Liver (tissue), 9 donors: ENCODE results near the gene TEX51. TPM values are rescaled to one million over a fixed set of nuclear protein-coding genes. Genes with fewer than 3 reads are reported as not detected.

Experiments
- DNase-seq: peaks from one replicate; pipeline ENCODE4 v3.0.0-alpha.2; 2017; ENCODE audit warnings: low spot score
- H3K27ac ChIP-seq, 2 donors: one replicate each; pipeline ENCODE4 v1.7.0; 2013; ENCODE audit warnings: inconsistent platforms in 2 of 2, low read length in 2 of 2, control low read depth in 1 of 2, low read depth in 1 of 2, mild to moderate bottlenecking in 1 of 2
- H3K27me3 ChIP-seq, 4 donors: one replicate each; pipeline versions ENCODE4 v1.6.1 to v1.7.0; 2013; ENCODE audit warnings: low read length in 3 of 4, inconsistent platforms in 1 of 4, mild to moderate bottlenecking in 1 of 4, moderate library complexity in 1 of 4; ENCODE audit not compliant: control insufficient read depth in 4 of 4, insufficient read depth in 4 of 4
- H3K36me3 ChIP-seq, 4 donors: one replicate each; pipeline versions ENCODE4 v1.6.1 to v1.7.0; 2013; ENCODE audit warnings: low read length in 3 of 4, mild to moderate bottlenecking in 3 of 4, low read depth in 1 of 4, moderate library complexity in 1 of 4; ENCODE audit not compliant: control insufficient read depth in 4 of 4, insufficient read depth in 3 of 4
- H3K4me1 ChIP-seq, 4 donors: one replicate each; pipeline versions ENCODE4 v1.6.1 to v1.7.0; 2013; ENCODE audit warnings: low read length in 3 of 4, mild to moderate bottlenecking in 3 of 4, moderate library complexity in 1 of 4; ENCODE audit not compliant: control insufficient read depth in 4 of 4, insufficient read depth in 4 of 4
- H3K4me3 ChIP-seq, 3 donors: one replicate each; pipeline versions ENCODE4 v1.6.1 to v1.7.0; 2013; ENCODE audit warnings: low read length in 3 of 3, control low read depth in 1 of 3, low read depth in 1 of 3, mild to moderate bottlenecking in 1 of 3
- H3K9ac ChIP-seq, 2 donors: one replicate each; pipeline ENCODE4 v1.7.0; 2013; ENCODE audit warnings: low read length in 2 of 2, mild to moderate bottlenecking in 2 of 2, moderate library complexity in 2 of 2, control low read depth in 1 of 2, low read depth in 1 of 2
- H3K9me3 ChIP-seq, 4 donors: one replicate each; pipeline versions ENCODE4 v1.6.1 to v1.7.0; 2013; ENCODE audit warnings: low read length in 3 of 4; ENCODE audit not compliant: control insufficient read depth in 4 of 4
- ATF3 ChIP-seq: IDR thresholded peaks from 2 replicates; pipeline ENCODE4 v1.6.1; 2016; ENCODE audit warnings: antibody characterized with exemption
- CTCF ChIP-seq: fragments of 150-350 bp; IDR thresholded peaks from 2 replicates; pipeline ENCODE4 v1.5.1; 2017; ENCODE audit warnings: improper control_type of control experiment, low read depth, low read length; ENCODE audit not compliant: missing input control
- EGR1 ChIP-seq, 2 donors: IDR thresholded peaks; 2 replicates each; pipeline ENCODE4 v1.6.1; 2016 to 2018; ENCODE audit warnings: antibody characterized with exemption in 2 of 2, low read depth in 2 of 2
- FOXA1 ChIP-seq: IDR thresholded peaks from 2 replicates; pipeline ENCODE4 v1.6.1; 2016; ENCODE audit warnings: antibody characterized with exemption
- FOXA2 ChIP-seq: IDR thresholded peaks from 2 replicates; pipeline ENCODE4 v1.6.1; 2016; ENCODE audit warnings: antibody characterized with exemption
- GABPA ChIP-seq, 2 donors: IDR thresholded peaks in 1 of 2; conservative IDR thresholded peaks in 1 of 2; 2 replicates each; pipeline ENCODE4 v1.6.1; 2016; ENCODE audit warnings: antibody characterized with exemption in 2 of 2, mild to moderate bottlenecking in 1 of 2, moderate library complexity in 1 of 2
- HNF4A ChIP-seq, 2 donors: conservative IDR thresholded peaks; 2 replicates each; pipeline ENCODE4 v1.6.1; 2016; ENCODE audit warnings: antibody characterized with exemption in 2 of 2, mild to moderate bottlenecking in 2 of 2
- HNF4G ChIP-seq: IDR thresholded peaks from 2 replicates; pipeline ENCODE4 v1.6.1; 2016; ENCODE audit warnings: antibody characterized with exemption
- JUND ChIP-seq, 2 donors: IDR thresholded peaks; 2 replicates each; pipeline ENCODE4 v1.6.1; 2016; ENCODE audit warnings: antibody characterized with exemption in 2 of 2
- NR2F2 ChIP-seq: IDR thresholded peaks from 2 replicates; pipeline ENCODE4 v1.6.1; 2016; ENCODE audit warnings: antibody characterized with exemption
- REST ChIP-seq: IDR thresholded peaks from 2 replicates; pipeline ENCODE4 v1.6.1; 2016; ENCODE audit warnings: antibody characterized with exemption, mild to moderate bottlenecking
- RXRA ChIP-seq, 2 donors: IDR thresholded peaks; 2 replicates each; pipeline ENCODE4 v1.6.1; 2017 to 2018; ENCODE audit warnings: antibody characterized with exemption in 2 of 2, mild to moderate bottlenecking in 1 of 2
- SP1 ChIP-seq: IDR thresholded peaks from 2 replicates; pipeline ENCODE4 v1.6.1; 2018; ENCODE audit warnings: antibody characterized with exemption, mild to moderate bottlenecking
- YY1 ChIP-seq: IDR thresholded peaks from 2 replicates; pipeline ENCODE4 v1.6.1; 2016; ENCODE audit warnings: antibody characterized with exemption, mild to moderate bottlenecking
- WGBS: extraction: QIAGEN DNeasy Blood & Tissue Kit; methylation state at CpG from one replicate; pipeline ENCODE4 v1.1.7; 2013; 5-methylcytosine and 5-hydroxymethylcytosine counted together
- polyA plus RNA-seq, 2 donors: library from polyadenylated mRNA; stranded (reverse) in 1 of 2; unstranded in 1 of 2; fragments of 200-250 nt in 1 of 2; fragments of >200 nt in 1 of 2; fragmentation: Nextera tagmentation in 1 of 2; extraction: Ambion mirVana in 1 of 2; gene quantifications; one replicate each; pipeline versions ENCODE4 v1.2.1 to v1.2.3, GENCODE V29; 2013 to 2015
- total RNA-seq, 2 donors: library from RNA; depleted of rRNA; stranded (reverse); fragments of >200 nt; gene quantifications; one replicate each; pipeline ENCODE4 v1.2.3, GENCODE V29; 2014
- TF ChIP-seq, protein P1 (sequence below): IDR thresholded peaks from 2 replicates; pipeline ENCODE4 v1.6.1; 2016; ENCODE audit warnings: antibody characterized with exemption
- TF ChIP-seq, protein P2 (sequence below): IDR thresholded peaks from 2 replicates; pipeline ENCODE4 v1.6.1; 2016; ENCODE audit warnings: antibody characterized with exemption
- donor health status: healthy.
- donor health status: healthy.
- donor health status: healthy.
- donor health status: healthy.
- donor health status: healthy.

Gene TEX51
- total and polyA plus RNA-seq, 4 donors, result not detected

GRCh38 chr2:126940331-126940730, 41.6 kb downstream of the TEX51 start:
- TF ChIP-seq FOXA2 (no peak), HNF4G (no peak), REST (no peak), HNF4A (conservative IDR thresholded peaks at IDR 0.05) (no peak), JUND (IDR thresholded peaks at IDR 0.05) (no peak), GABPA (IDR thresholded peaks at IDR 0.05 in 1 of 2, conservative IDR thresholded peaks at IDR 0.05 in 1 of 2) (no peak), NR2F2 (no peak), YY1 (no peak), SP1 (no peak), ATF3 (no peak), EGR1 (IDR thresholded peaks at IDR 0.05; ENCODE audit: low read depth in 2 of 2) (no peak), RXRA (IDR thresholded peaks at IDR 0.05) (no peak), FOXA1 (no peak), CTCF (no peak)
- TF ChIP-seq, protein P1, sequence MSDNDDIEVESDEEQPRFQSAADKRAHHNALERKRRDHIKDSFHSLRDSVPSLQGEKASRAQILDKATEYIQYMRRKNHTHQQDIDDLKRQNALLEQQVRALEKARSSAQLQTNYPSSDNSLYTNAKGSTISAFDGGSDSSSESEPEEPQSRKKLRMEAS, result no peak
- Histone ChIP-seq H3K27me3 (peaks cover 0 to 7% (median 0%) of the 10 kb centered on the region in 4 donors), H3K27ac (no peak overlapping the region), H3K9ac (no peak overlapping the region), H3K9me3 (no peaks in the 10 kb centered on the region), H3K4me1 (no peaks in the 10 kb centered on the region), H3K4me3 (no peak overlapping the region), H3K36me3 (no peaks in the 10 kb centered on the region)
- DNase-seq, result no peak
- WGBS, result 86% methylated on average over 4 of the region's 4 CpGs

DNA sequence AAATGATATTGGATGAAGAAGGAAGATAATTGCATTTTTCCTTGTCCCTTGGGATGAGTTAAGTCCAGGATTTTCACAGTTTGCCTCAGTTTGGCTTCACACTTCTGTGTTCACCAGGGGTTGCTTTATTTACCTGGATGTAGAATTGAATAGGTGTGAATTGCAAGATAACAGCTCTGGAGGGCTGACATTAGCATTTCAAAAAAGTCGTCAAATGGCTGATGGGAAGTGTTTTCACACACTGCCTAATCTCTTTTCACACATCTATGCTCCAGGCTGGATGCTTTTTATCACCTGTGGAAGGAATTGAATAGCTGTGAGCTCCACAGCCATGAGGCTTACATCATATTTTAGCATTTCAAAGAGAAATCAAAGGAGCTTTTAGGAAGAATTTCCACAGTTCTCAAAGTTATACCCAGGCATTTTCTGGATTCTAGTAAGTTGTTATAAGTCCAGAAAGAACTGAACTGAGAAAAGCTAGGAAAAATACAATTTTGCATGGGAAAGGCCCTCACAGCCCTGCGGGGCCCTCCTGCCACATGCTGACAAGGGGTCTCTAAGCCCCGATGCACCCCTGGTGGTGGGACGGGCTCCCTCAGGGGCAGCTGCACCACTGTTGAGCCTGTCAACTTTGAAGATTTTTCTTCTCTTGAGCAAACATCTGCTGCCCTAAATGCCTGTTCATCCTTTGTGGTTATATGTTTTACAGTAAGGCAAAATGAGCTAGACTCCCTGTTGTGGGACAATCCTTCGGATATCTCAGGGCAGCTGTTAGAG, 43.9 kb downstream of the TEX51 start:
- WGBS, result 43% methylated on average over 5 of the region's 5 CpGs

More for the DNA sequence above, 43.9 kb downstream of the TEX51 start:
- DNase-seq, result no peak
- no peak overlapping the region for H3K4me3 ChIP-seq
- H3K36me3 ChIP-seq, result no peaks in the 10 kb centered on the region
- H3K9ac ChIP-seq, result no peak overlapping the region
- no peak overlapping the region for H3K27ac ChIP-seq
- H3K4me1 ChIP-seq, result no peaks in the 10 kb centered on the region
- H3K27me3 ChIP-seq, result no peaks in the 10 kb centered on the region
- H3K9me3 ChIP-seq, result no peaks in the 10 kb centered on the region
- TF ChIP-seq GABPA (IDR thresholded peaks at IDR 0.05 in 1 of 2, conservative IDR thresholded peaks at IDR 0.05 in 1 of 2) (no peak), FOXA1 (no peak), ATF3 (no peak), HNF4G (no peak), REST (no peak), YY1 (no peak), SP1 (no peak)
- TF ChIP-seq, protein P2, sequence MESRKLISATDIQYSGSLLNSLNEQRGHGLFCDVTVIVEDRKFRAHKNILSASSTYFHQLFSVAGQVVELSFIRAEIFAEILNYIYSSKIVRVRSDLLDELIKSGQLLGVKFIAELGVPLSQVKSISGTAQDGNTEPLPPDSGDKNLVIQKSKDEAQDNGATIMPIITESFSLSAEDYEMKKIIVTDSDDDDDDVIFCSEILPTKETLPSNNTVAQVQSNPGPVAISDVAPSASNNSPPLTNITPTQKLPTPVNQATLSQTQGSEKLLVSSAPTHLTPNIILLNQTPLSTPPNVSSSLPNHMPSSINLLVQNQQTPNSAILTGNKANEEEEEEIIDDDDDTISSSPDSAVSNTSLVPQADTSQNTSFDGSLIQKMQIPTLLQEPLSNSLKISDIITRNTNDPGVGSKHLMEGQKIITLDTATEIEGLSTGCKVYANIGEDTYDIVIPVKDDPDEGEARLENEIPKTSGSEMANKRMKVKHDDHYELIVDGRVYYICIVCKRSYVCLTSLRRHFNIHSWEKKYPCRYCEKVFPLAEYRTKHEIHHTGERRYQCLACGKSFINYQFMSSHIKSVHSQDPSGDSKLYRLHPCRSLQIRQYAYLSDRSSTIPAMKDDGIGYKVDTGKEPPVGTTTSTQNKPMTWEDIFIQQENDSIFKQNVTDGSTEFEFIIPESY, result no peak
